Right ventricle myocardium superior (tissue), 1 donor: Measurements from ENCODE around the gene SESTD1. TPM values are rescaled to one million over a fixed set of nuclear protein-coding genes. Genes with fewer than 3 reads are reported as not detected.
"Not testable (repeated sequence)": the region's sequence is repeated elsewhere in the genome, so short reads cannot be mapped to it uniquely, and the experiment has no call there.

Source experiments
- ATAC-seq: fragments of 200-7000 bp; cut with Tn5 transposase; one replicate; pipeline ENCODE4 v1.9.1; 2020; ENCODE audit warnings: mild to moderate bottlenecking; ENCODE audit not compliant: poor library complexity
- DNase-seq: peaks from one replicate; pipeline ENCODE4 v3.0.0-alpha.2; 2020
- intact Hi-C: fragments of 100-400 bp; cut with DNase I; formaldehyde crosslinking; loops from one replicate; pipeline ENCODE4 v1.11.2; 2022
- total RNA-seq: library from RNA; stranded (reverse); fragmentation: NEBNext Ultra II Directional; extraction: Animal tissue kit (Norgen Biotek cat#: 25700); gene quantifications from one replicate; pipeline ENCODE4 v1.2.1, GENCODE V29; 2021
- donor health status: DM: no; HTN: yes; CAD: no; lungs with severe emphysema.

Gene SESTD1
- total RNA-seq, 1 donor from 2014 or later = 37.4 TPM

DNA sequence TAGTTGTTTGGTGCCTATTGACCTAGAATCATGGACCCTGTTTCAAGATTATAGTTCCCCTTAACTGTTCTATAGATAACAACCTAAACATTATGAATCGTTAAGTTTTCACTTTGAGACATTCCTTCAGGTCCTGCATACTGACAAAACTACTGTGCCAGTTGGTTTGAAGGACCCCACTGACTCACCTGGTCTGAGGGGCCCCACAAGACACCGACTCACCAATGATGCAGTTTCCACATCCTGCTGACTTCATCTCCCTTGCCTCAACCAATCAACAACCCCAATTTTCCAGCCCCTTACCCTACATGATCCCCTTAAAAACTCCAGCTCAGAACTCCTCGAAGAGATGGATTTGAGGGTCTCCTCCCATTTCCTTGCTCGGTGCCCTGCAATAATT lies 125.1 kb downstream of the SESTD1 start:
- intact Hi-C loops = no loop called here
- DNase-seq (no peak), ATAC-seq (no peak)

GRCh38 chr2:179137200-179137759 lies 127.4 kb downstream of the SESTD1 start:
- intact Hi-C loops = no loop called here
- no peak for DNase-seq
- no peak for ATAC-seq

DNA sequence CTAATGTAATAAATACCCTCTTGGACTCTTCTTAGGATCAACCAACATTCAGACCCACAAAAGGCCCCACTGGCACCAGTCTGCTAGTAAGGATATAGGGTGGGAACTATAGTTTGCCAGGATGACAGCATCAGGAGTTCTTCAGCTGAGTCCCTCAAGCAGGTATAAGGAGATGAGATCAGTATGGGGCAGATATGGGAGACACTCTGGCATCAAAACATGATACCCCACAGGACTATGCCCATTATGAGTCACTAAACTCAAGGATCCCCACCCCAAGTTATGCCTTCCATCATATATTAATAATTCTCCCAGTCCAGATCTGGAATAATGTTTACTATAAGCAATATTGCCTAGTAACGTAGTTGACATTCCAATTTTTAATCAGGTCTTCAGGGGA lies 131.6 kb downstream of the SESTD1 start:
- DNase-seq = no peak
- intact Hi-C loops = no loop called here
- no peak for ATAC-seq

GRCh38 chr2:179132076-179132475 lies 132.6 kb downstream of the SESTD1 start:
- intact Hi-C loops = no loop called here
- DNase-seq = no peak
- no peak for ATAC-seq

DNA sequence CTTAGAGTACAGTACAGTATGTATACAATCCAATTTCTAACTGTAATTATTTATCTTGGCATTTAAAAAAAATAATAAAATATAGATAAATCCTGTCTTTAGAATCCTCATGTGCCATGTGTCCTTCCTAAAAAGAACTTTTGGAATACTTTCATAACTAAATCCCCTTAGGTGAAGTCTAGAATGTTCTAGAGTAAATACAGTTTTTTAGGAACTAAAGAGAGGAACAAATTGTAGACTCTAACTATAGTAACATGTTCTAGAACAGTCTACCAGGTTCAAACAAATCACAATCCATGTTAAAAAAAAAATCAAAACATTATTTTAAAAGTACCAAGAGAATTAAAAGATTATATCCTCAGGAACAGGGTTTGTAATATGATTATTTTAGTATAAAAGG lies 134.1 kb downstream of the SESTD1 start:
- intact Hi-C loops = no loop called here
- DNase-seq (no peak), ATAC-seq (no peak)

DNA sequence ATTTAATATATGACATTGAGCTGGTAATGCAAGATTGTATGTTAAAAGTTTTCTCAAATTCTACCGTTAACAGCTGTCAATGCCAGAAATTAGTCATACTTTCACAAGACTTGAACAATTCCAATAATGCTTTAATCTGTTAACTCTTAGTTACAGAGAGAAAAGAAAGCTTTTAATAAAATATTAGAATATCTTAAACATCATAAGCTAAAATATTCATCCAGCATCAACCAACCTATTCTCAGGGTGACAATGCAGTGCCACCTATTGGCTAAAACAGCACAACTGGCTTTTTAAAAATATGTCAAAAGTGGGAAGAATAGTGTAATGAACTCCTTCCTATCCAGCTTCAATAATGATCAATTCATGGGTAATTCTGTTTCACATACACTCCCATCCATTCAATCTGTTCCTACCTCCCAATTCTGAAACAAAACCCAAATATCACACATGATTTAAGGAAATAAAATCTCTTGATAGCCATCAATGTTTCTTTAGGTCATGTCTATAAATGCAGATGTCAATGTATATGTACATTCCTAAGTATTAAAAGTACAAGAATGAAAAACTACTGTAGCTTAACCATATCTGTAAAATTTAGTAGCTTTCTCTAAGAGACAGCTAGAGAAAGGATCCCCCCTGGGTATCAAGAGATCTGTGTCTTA lies 134.9 kb downstream of the SESTD1 start:
- DNase-seq (no peak), ATAC-seq (peak; percentile 73)
- intact Hi-C loops = no loop called here

GRCh38 chr2:179125404-179125803 lies 139.2 kb downstream of the SESTD1 start:
- intact Hi-C loops = no loop called here
- DNase-seq = no peak
- no peak for ATAC-seq

- intact Hi-C loops = no loop called here
- no peak for ATAC-seq
Observed at GRCh38 chr2:179124282-179124681, 140.3 kb downstream of the SESTD1 start.

DNA sequence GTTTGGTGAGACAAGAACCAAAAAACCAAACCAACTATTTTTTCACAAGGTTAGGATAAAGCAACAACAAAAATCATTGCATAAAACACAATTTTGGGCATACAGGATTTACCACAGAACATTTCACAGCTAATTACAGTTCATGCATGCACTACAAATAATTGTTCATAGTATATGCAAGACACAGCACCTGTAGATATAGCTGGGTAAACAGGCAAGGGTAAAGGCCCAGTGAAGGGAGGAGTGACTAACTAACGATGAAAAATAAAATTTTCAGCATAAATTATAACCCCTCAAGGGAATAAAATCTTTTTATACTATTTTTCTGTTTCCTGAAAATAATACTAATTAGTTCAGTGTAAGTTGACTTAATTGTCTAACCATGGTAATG lies 141.4 kb downstream of the SESTD1 start:
- DNase-seq (no peak), ATAC-seq (no peak)
- intact Hi-C loops = no loop called here

More at GRCh38 chr2:179124282-179124681, 140.3 kb downstream of the SESTD1 start:
- DNase-seq = no peak

- ATAC-seq (no peak), DNase-seq (no peak)
- intact Hi-C loops = no loop called here
Observed at GRCh38 chr2:179107737-179108136, 156.9 kb downstream of the SESTD1 start.

GRCh38 chr2:179106676-179107428 lies 157.8 kb downstream of the SESTD1 start:
- intact Hi-C loops = no loop called here
- ATAC-seq (peak; percentile 75), DNase-seq (no peak)

DNA sequence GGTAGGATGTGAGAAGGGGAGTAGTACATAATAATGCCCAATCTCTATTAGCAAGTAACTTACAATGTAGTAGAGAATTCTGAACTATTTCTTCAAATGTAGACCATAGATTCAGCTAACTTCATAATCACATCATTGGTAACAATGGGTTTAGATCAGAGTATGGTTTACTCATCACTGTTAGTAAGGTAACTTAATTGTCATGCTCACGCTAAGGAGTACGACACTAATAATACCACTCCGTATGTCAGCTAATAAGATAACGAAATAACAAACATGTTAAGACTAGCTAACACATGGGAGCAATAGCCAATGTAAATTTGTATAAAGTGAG lies 158.3 kb downstream of the SESTD1 start:
- no peak for ATAC-seq
- no peak for DNase-seq
- intact Hi-C loops = no loop called here

- DNase-seq (no peak), ATAC-seq (peak; percentile 42)
- intact Hi-C loops = no loop called here
Observed at GRCh38 chr2:179104736-179105135, 159.9 kb downstream of the SESTD1 start.

DNA sequence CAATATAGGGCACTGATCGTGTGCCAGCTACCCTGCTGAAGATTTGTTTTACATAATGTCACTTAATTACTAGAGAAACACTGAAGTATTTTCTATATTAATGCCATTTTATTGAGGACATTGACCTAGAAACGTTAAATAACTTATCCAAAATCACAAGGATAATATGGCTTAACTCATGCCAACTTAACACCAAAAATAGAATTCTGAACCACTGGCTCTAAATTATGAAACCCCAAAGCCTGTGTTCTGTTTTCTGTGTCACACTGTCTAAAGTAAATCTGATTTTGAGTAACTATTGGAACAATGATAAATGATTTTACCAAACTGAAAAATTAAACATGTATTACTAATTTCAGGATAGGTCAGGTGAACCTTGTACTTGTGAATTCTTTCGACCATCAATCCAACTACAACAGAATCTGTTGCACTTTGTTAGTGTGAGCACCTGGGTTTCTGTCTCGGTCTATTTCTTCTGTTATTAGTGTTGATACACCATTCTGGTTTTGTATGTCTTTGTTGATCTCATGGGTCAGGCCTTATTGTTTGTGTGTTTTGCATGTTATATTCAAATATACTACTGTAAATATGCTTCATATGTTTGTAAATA lies 166.4 kb downstream of the SESTD1 start:
- DNase-seq (no peak), ATAC-seq (no peak)
- intact Hi-C loops = no loop called here

- intact Hi-C loops = no loop called here
- ATAC-seq (no peak), DNase-seq (no peak)
Observed at GRCh38 chr2:179097131-179097530, 167.5 kb downstream of the SESTD1 start.

- intact Hi-C loops = no loop called here
- DNase-seq = no peak
- ATAC-seq = no peak
Observed at GRCh38 chr2:179096090-179096489, 168.5 kb downstream of the SESTD1 start.

DNA sequence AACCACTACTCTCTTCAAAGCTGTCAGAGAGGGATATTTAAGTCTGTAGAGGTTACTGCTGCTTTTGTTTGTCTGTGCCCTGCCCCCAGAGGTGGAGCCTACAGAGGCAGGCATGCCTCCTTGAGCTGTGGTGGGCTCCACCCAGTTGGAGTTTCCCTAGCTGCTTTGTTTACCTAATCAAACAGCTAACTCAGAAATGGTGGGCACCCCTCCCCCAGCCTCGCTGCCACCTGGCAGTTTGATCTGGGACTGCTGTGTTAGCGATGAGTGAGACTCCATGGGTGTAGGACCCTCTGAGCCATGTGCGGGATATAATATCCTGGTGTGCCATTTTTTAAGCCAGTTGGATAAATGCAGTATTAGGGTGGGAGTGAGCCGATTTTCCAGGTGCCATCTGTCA lies 171.7 kb downstream of the SESTD1 start:
- DNase-seq, ATAC-seq, intact Hi-C loops: not testable (repeated sequence)

GRCh38 chr2:179082697-179083096 lies 181.9 kb downstream of the SESTD1 start:
- ATAC-seq = no peak
- DNase-seq = no peak
- intact Hi-C loops = no loop called here

DNA sequence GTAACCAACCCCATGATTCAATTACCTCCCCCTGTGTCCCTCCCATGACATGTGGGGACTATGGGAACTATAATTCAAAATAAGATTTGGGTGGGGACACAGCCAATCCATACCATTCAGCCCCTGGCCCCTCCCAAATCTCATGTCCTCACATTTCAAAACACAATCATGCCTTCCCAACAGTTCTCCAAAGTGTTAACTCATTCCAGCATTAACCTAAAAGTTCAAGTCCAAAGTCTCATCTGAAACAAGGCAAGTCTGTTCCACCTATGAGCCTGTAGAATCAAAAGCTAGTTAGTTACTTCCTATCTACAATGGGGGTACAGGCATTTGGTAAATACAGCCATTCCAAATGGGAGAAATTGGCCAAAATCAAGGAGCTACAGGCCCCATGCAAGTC lies 182.7 kb downstream of the SESTD1 start:
- DNase-seq (no peak), ATAC-seq (no peak)
- intact Hi-C loops = no loop called here

DNA sequence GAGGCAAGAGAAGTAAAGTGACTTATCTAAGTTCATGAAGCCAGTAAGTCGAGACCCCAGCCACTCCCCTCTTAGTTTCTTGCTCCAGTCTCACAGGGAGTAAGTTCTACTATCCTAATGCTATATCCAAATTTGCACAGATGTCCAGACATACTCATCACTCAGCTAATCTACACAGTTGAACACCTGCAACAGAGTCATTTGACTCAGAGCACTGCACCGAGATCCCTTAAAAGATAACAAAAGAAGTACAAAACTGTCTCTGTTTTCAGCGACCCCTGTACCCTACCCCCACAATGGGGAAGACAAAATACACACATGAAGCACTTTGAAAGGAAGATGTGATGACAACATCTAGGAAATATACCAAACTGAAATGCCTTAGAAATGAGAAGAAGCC lies 192.1 kb downstream of the SESTD1 start:
- intact Hi-C loops = no loop called here

More for the DNA sequence above, 192.1 kb downstream of the SESTD1 start:
- no peak for DNase-seq
- ATAC-seq = no peak
